Left ventricle myocardium superior (tissue), 1 donor: ENCODE results near the gene TNFRSF12A. TPM values are rescaled to one million over a fixed set of nuclear protein-coding genes. Genes with fewer than 3 reads are reported as not detected.

Source experiments
- total RNA-seq: library from RNA; stranded (reverse); fragmentation: NEBNext Ultra II Directional; extraction: Animal tissue kit (Norgen Biotek cat#: 25700); gene quantifications from one replicate; pipeline ENCODE4 v1.2.1, GENCODE V29; 2021
- donor health status: DM: no; HTN: yes; CAD: no; lungs with severe emphysema.

Gene TNFRSF12A
- total RNA-seq, 1 donor from 2014 or later: 17.7 TPM

Other genes starting within 250 kb of the TNFRSF12A start
- gene ELOB, start 243.1 kb upstream of the TNFRSF12A start, total RNA-seq: 325 TPM
- not detected for gene PRSS33, start 232.8 kb upstream of the TNFRSF12A start, total RNA-seq
- gene PRSS41, start 221.9 kb upstream of the TNFRSF12A start, total RNA-seq: not detected
- not detected for gene PRSS21, start 203.1 kb upstream of the TNFRSF12A start, total RNA-seq
- gene ZG16B, start 190.1 kb upstream of the TNFRSF12A start, total RNA-seq: 0.37 TPM
- gene PRSS22, start 162.2 kb upstream of the TNFRSF12A start, total RNA-seq: not detected
- gene FLYWCH2, start 137.2 kb upstream of the TNFRSF12A start, total RNA-seq: 28.6 TPM
- 36.1 TPM for gene FLYWCH1, start 108.4 kb upstream of the TNFRSF12A start, total RNA-seq
- gene KREMEN2, start 56.1 kb upstream of the TNFRSF12A start, total RNA-seq: not detected
- gene PAQR4, start 51.0 kb upstream of the TNFRSF12A start, total RNA-seq: 7.9 TPM
- gene PKMYT1, start 39.9 kb upstream of the TNFRSF12A start, total RNA-seq: 0.55 TPM
- 1.2 TPM for gene CLDN9, start 7.4 kb upstream of the TNFRSF12A start, total RNA-seq
- not detected for gene CLDN6, start 2.2 kb upstream of the TNFRSF12A start, total RNA-seq
- gene HCFC1R1, start 3.6 kb downstream of the TNFRSF12A start, total RNA-seq: 61.1 TPM
- 11.3 TPM for gene THOC6, start 3.7 kb downstream of the TNFRSF12A start, total RNA-seq
- not detected for gene BICDL2, start 16.6 kb downstream of the TNFRSF12A start, total RNA-seq
- gene MMP25, start 26.2 kb downstream of the TNFRSF12A start, total RNA-seq: 2.8 TPM
- 46.0 TPM for gene IL32, start 45.3 kb downstream of the TNFRSF12A start, total RNA-seq
- not detected for gene ZSCAN10, start 78.9 kb downstream of the TNFRSF12A start, total RNA-seq
- 8.8 TPM for gene ZNF205, start 92.2 kb downstream of the TNFRSF12A start, total RNA-seq
- gene ZNF213, start 114.7 kb downstream of the TNFRSF12A start, total RNA-seq: 7.1 TPM
- not detected for gene OR1F1, start 167.8 kb downstream of the TNFRSF12A start, total RNA-seq
- 5.7 TPM for gene ZNF200, start 214.8 kb downstream of the TNFRSF12A start, total RNA-seq
- 0.62 TPM for gene MEFV, start 236.3 kb downstream of the TNFRSF12A start, total RNA-seq